Measurements from ENCODE around the gene C2CD3.
"Not testable (repeated sequence)": the region's sequence is repeated elsewhere in the genome, so short reads cannot be mapped to it uniquely, and the experiment has no call there.

C2CD3 gene

DNA sequence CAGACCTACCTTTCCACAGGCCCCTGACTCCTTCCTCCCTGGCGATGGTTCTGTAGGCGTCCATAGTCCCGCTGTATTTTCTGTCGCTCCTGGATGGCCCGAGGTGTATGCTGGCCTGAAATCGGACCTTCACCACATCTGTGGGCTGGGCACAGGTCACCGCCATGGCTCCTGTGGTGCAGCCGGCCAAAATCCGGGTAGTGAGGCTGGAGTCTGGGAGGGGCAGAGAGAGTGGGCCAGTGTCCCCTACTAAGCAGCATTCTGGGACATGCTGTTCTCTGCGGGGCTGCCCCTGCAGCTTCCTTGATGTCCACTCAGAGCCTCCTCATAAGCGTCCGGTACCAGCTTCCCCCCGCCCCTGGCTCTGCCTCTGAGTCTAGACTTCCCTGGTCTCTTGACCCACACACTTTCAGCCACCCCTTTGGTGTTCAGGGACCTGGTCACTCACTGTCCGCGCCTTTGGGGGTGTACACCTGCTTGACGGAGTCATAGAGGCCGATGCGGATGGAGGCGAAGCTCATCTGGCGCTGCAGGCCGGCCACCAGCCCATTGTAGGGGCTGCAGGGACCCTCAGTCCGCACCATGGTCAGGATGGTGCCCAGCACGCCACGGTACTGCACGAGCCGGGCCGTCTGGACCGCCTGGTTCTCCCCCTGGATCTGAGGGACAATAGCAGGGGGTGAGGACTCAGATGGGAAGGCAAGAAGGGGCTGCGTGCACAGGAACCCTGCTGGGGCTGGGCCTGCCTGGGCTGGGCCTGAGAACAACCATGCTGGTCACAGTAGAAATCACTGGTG lies 164.9 kb downstream of the C2CD3 start:
- no peak overlapping the region for H3K4me3 ChIP-seq (ENCODE audit: low read depth, low read length)

DNA sequence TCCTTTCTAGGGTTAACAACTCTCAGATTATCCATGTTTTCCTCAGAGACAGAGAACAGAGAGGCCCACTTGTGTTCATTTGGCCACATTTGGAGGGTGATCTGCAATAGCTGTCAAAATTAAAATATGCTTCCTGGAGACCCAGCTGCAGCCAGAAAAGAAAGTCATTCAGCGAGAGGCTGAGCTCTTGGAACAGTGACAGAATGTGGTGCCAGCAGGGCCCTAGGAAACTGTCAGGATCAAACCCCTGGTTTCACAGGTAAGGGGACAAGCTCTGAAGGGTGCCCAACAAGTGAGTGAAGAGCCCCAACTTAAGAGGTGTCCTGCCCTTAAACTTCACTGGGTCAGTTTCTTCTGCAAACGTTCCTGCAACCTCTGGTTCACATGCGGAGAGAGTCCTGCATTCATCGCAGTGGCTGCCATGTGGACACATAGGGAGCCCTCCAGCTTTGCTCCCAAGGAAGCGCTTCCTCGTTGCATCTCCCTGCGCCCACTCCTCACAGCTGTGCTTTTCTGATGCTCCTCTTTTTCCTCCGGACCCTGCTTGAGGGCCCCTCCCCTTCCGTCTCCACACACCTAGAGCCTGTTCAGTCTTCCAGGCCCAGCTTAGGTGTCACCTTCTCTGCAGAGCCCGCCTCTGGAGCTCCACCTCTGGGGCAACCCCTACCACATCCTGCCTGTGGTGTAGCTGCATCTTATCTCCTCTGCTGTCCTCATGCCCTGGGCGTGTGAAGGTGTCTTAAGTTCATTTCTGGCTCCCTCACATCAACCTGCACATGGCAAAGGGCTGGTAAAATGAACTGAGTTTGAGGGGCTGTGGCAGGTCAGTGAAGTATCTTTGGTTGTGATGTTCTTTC lies 165.8 kb downstream of the C2CD3 start:
- no peak overlapping the region for H3K4me3 ChIP-seq (ENCODE audit: low read depth, low read length)

DNA sequence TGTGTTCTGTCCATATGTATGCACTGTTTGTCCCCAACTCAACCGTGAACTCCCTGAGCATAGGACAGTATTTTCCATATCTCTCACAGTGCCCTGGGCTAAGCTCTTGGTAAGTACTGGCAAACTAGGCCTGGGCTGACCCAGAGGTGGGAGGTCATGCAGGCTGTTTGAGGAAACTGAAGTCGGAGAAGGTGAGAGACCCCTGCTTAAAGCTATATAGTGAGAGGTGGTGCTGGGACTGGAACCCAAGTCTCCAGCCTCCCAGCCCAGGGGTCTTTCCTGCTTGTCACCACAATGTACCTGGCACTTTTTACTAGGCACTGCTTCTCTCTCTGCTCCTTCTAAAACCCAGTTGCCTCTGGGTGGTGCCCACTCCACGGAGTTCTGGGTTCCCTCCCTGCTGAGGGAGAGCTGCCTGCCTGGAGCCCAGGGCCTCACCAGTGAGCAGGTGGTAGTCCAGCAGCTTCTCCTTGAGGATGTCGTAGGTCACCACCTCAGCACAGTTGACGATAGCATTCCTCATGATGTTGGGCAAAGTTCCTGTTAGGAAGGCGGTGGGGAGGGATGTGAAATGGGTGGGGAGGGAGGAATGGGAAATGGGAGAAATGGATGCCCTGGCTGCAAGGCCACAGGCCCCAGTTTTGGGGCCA lies 166.6 kb downstream of the C2CD3 start:
- H3K4me3 ChIP-seq (ENCODE audit: low read depth, low read length) = no peak overlapping the region

DNA sequence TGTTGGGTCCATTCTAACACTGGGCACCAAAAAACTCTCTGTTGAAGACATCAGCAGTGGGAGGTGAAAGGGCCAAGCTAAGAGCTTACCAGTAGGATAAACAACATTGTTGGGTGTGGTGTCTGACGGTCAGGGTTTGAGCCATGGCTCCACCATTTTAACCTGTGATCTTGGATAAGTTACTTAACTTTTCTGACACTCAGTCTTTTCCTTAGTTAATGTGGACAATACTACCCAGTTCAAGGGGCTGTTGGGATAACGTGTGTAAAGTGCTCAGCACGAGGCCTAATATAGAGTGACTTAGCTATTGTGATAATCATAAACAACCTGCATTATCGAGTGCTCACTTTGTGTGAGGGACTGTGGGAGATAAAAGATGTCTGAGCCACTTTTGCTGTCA lies 168.0 kb downstream of the C2CD3 start:
- H3K4me3 ChIP-seq (ENCODE audit: low read depth, low read length) = no peak overlapping the region

DNA sequence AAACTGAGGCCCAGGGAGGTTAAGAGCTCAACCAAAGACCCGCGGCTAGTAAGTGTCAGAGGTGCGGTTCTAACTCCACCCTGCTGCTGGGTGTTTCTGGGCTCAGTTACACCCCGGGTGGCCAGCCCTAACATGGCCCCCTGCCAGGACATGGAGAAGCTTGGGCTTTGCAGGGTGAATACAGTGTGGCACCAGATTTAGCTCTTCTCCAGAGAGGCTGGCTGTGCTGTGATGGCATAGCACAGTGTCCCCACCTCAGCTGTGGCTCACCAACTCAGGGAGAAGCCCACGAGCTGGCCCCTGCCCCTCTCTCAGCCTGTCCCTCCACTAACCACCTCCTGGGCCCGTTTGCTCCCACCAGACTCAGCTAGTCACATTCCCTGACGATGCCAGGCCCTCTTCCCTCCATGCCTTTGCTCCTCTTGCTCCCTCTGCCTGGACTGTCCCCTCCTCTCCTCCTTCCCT lies 168.9 kb downstream of the C2CD3 start:
- H3K4me3 ChIP-seq (ENCODE audit: low read depth, low read length) = no peak overlapping the region

DNA sequence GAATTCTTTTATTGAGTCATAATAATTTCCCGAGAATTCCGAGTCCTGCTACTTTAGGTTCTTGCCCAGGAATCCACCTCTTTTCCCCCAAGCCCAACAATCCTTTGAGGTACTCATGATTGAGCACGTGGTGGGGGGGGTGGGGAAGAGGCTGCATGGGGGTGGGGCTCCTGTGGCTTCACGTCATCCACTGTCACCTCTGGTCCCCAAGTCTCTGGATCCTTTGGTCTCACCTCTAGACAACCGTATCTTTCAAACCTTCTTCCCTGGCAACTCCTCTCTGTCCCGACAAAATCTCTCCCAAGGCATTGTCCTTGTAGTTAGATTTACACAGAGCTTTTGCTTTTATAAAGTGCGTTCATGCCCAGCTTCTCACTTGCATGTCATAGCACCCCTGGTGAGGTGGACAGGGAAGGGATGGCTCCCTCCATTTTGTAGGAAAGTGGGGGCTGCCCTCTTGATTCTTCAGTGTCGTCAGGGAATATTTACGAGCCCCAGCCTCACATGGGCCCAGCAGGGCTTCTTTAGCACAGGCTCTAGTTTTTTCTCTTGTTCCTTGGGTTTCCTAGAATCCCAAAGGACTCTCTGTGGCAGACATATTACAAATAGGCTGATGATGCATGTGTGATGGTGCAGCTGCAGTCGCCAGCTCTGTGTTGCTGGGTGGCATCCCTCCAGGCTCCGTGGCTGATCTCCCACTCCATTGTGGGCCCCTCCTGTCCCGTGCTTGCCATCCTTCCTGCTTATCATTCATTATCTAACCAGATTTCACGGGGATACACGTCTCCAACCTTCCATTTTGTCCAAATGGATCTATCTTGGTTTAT lies 170.3 kb downstream of the C2CD3 start:
- H3K4me3 ChIP-seq (ENCODE audit: low read depth, low read length) = no peak overlapping the region

DNA sequence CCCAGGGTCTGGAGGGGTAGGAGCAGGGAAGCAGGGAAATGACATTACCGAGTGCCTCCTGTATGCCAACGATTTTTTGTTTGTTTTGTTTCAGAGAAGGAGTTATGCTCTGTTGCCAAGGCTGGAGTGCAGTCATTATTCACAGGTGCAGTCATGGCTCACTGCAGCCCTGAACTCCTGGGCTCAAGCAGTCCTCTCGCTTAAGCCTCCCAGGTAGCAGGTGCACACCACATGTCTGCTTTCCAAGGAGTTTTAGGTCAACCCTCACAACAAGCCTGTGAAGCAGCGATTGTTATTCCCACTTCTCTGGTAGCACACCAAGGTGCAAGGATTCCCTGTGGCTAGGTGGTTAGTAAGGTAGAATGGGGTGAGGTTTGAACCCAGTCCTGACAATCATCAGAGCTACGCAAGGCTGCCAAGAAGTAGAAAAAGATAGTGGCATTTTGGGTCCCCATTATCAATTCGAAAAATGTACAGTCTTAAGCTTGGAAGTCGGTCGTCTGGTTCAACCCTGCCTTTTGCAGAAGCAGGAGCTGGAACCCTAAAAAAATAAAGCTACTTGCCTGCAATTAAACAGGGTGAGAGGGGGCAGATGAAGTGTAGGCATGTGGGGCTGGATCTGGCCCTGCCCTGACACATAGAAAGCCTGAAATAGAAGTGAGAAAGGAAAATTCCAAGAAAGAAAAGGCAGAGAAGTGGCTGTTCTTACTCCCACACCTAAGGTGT lies 171.1 kb downstream of the C2CD3 start:
- H3K4me3 ChIP-seq (ENCODE audit: low read depth, low read length) = no peak overlapping the region

DNA sequence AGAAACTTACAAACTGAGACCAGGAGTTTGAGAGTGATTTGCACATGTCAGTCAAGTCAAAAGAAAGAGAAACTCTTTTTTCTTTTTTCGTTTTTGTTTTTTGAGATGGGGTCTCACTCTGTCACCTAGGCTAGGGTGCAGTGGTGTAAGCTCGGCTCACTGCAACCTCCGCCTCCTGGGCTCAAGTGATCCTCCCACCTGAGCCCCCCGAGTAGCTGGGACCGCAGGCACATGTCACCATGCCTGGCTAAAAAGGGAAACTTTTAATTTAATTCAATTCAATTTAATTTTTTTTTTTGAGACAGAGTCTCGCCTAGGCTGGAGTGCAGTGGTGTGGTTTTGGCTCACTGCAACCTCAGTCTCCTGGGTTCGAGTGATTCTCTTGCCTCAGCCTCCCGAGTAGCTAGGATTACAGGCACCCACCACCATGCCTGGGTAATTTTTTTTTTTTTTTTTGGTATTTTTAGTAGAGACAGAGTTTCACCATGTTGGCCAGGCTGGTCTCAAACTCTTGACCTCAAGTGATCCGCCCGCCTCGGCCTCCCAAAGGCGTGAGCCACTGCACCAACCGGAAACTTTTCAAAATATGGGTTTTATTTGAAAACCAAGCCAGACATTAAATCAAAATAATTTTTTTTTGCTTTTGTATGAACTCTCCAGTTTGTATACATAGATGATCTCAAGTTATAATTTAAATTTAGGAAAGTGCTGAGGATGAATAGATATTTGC lies 171.8 kb downstream of the C2CD3 start:
- no peak overlapping the region for H3K4me3 ChIP-seq (ENCODE audit: low read depth, low read length)

DNA sequence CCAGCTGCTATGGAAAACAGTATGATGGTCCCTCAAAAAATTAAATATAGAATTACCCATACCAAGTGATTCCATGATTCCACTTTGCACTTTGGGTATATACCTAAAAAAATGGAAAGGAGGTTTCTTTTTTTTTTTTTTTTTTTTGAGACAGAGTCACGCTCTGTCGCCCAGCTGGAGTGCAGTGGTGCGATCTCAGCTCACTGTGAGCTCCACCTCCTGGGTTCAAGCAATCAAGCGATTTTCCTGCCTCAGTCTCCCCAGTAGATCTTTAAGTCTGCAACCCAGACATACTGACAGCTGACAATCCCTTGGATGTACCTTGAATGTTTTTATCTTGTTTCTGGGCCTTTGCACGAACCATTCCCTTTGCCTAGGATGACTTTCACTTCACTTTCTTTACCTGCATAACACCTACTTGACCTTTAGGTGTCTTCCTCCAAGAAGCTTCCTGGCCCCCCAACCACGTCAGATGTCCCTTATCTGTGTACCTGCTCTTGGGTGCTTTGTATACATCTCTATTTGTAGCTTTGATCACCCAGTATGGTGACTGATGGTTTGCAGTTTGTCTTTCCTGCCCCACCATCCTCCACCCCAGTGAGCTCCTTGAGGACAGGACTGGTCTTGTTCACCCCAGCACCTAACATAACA lies 173.6 kb downstream of the C2CD3 start:
- H3K4me3 ChIP-seq (ENCODE audit: low read depth, low read length) = no peak overlapping the region

DNA sequence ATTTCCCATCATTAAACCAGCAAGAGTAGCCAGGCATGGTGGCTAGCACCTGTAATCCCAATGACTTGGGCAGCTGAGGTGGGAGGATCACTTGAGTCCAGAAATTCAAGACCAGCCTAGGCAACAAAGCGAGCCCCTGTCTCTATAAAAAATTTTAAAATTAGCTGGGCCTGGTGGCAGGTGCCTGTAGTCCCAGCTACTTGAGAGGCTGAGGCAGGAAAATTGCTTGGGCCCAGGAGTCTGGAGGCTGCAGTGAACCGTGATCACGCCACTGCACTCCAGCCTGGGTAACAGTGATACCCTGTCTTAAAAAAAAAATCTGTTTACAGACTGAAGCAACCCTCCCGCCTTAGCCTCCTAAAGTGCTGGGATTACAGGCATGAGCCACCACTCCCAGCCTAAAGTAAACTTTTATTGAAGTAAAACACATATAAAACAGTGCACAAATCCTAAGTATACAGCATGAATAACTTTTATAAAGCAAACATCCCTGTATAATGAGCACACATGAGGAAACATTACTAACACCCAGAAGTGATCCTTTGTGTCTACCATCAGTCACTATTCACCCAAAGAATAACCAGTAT lies 174.5 kb downstream of the C2CD3 start:
- H3K4me3 ChIP-seq (ENCODE audit: low read depth, low read length) = no peak overlapping the region

DNA sequence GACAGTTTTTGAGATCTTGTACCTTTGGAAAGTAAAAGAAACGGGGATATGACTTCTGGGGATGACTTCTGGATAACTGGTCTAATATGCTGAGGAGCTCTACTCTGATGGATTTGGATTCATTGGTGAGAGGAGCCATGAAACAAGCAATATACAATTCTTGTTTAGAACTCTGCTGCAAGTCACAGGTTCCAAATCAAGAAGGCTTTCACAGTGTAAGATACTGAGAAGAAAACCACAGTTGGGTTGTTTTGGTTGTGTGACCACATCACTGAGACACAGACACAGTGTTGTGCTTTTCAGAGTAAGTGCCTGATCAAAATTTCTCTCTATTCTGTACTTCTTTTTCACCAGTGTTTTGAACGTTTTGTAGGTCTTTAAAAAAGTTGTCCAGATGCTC lies 175.1 kb downstream of the C2CD3 start:
- H3K4me3 ChIP-seq (ENCODE audit: low read depth, low read length) = no peak overlapping the region

DNA sequence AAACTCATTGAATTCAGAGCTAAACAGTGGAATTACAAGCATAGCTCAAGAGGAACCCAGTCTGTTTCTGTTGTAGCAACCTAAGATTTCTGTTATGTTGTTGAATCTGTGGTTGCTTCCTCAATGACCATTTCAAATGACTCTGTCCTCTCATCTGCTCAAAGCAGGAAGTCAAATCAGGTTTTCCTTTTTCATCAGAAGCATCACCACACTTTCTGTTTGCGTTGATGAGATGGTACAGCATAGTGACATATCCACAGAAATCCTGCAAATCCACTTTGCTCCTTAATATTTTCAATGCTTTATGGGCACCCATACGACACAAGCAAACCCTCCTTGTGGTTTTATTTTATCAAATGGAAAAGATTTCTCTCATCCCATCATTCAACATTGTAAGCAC lies 175.6 kb downstream of the C2CD3 start:
- no peak overlapping the region for H3K4me3 ChIP-seq (ENCODE audit: low read depth, low read length)

DNA sequence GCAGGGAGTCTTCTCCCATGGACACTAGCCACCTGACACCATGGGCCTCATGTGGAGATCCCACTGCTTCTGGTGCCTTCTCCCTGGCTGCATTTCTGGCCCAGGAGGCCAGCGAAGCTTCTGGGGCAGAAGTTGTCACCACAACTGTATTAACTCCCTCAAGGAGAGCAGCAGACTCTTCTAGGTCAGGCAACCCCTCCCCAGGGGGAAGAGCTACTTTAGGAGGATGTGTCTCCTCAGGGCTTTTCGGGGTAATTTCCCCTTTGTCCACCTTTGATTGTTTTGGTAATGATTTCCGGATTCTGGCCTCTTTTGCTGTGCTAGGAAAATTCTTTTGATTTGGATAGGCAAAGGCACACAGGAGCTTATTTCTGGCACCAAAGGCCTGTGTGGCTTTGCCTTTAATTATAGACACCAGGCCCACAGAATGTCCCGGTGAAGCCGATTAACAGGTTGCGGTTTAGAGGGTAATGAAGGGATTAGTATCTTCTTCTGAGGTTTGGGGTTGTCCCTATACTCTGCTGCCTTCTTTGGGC lies 179.3 kb downstream of the C2CD3 start:
- H3K4me3 ChIP-seq (ENCODE audit: low read depth, low read length) = no peak overlapping the region

DNA sequence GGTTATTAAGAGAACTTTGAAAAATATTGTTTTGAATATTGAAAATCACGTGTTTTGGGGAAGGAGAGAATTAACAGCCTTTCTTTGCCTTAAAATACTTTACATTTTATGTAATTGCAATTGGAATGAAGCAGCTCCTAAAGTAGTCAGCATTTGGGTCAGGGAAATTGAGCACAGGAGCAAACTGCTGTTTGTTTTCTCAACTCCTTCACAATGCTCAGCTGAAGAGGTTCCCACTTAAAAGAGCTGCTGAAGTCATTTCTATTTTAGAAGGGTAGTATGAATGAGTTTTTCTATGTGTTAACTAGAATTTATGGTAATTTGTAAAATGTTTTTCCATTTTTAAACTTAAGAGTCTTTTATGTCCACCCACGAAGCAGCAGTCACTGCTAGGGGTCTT lies 180.1 kb downstream of the C2CD3 start:
- no peak overlapping the region for H3K4me3 ChIP-seq (ENCODE audit: low read depth, low read length)

DNA sequence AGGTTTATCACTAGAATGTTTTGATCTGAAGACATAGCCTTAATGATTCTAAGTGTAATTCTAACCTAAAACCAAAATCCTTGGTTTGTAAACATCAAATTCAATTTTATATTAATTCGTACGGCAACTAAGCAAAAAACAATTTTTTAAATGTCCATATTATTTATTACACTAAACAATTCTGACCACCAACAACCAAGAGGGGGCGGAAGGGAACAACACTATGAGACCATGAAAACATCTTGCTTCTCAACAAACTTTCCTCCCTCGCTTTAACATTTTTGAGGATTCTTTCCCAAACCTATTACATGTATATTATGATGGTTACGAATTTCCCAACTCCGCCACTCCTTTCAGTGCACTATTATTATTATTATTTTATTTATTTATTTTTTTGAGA lies 181.6 kb downstream of the C2CD3 start:
- no peak overlapping the region for H3K4me3 ChIP-seq (ENCODE audit: low read depth, low read length)

DNA sequence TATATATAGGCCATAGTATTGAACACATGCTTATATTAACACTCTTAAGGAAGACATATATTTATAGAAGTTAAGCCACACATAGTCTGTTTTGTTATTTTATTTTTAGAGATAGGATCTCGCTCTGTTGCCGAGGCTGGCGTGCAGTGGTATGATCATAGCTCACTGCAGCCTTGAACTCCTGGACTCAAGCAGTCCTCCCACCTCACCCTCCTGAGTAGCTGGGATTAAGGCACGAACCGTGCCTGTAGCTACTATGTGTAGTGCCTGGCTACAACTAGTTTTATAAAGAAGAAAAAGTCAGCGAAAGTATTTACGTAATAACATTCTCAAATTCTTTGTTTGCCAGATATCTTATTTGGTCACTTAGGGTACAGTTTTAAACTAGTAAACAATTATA lies 182.6 kb downstream of the C2CD3 start:
- no peak overlapping the region for H3K4me3 ChIP-seq (ENCODE audit: low read depth, low read length)

DNA sequence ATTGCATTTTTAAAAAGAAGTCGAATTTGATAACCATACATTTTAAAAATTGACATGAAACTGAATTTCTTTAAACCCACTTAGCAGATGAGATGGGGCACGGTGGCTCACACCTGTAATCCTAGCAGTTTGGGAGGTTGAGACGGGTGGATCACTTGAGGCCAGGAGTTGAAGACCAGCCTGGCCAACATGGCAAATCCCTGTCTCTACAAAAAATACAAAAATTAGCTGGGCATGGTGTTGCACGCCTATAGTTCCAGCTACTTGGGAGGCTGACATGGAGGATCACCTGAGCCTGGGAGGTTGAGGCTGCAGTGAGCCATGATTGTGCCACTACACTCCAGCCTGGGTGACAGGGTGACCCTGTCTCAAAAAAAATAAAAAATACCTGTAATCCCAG lies 185.1 kb downstream of the C2CD3 start:
- not testable (repeated sequence) for H3K4me3 ChIP-seq (ENCODE audit: low read depth, low read length)

Data from iPS-11a (cell line).